ENCODE results near the gene SPEG. TPM values are rescaled to one million over a fixed set of nuclear protein-coding genes. Genes with fewer than 3 reads are reported as not detected.

SPEG gene
- total and polyA plus RNA-seq, 2 experiments from 2014 or later: 12.6 to 32.4 TPM

GRCh38 chr2:219443697-219444023, 9.0 kb downstream of the SPEG start (continued):
- no peak for TF ChIP-seq ZNF462 (CRISPR knock-in tag; IDR thresholded peaks at IDR 0.05)
- no peak for TF ChIP-seq REST (IDR thresholded peaks at IDR 0.05; ENCODE audit: unreplicated experiment)
- no peak for TF ChIP-seq EZH2phosphoT487 (IDR thresholded peaks at IDR 0.05; ENCODE audit: unreplicated experiment)

GRCh38 chr2:219444566-219445091, 10.0 kb downstream of the SPEG start:
- H4K20me1 ChIP-seq (replicated peaks; ENCODE audit: insufficient read depth): no peaks in the 10 kb centered on the region; the same call in 1 of the 2 replicates
- no peak overlapping the region for H3K27ac Mint-ChIP-seq
- H3K27ac ChIP-seq (ENCODE audit: low read depth): no peak overlapping the region
- peaks cover 41% of the 10 kb centered on the region for H3K27me3 Mint-ChIP-seq (ENCODE audit: insufficient read depth, low read depth, poor library complexity)
- no peak for DNase-seq (ENCODE audit: low spot score)
- H3K4me2 ChIP-seq: no peak overlapping the region
- peaks cover 59% of the 10 kb centered on the region for H3K27me3 ChIP-seq (ENCODE audit: insufficient read depth)
- no peaks in the 10 kb centered on the region for H3F3A ChIP-seq (replicated peaks; ENCODE audit: low read depth)
- peaks cover under 1% of the 10 kb centered on the region; the same call in 1 of the 3 replicates for H3K36me3 Mint-ChIP-seq (ENCODE audit: low read depth)
- no peak for ATAC-seq
- H2AFZ ChIP-seq: no peak overlapping the region
- H3K4me1 Mint-ChIP-seq: peaks cover 37% of the 10 kb centered on the region
- H3K4me3 Mint-ChIP-seq: no peak overlapping the region
- H3K79me2 ChIP-seq (replicated peaks; ENCODE audit: insufficient read depth): no peaks in the 10 kb centered on the region
- no peaks in the 10 kb centered on the region for H3K9me3 Mint-ChIP-seq
- no peak overlapping the region for H3K4me3 ChIP-seq
- H3K9me2 ChIP-seq (ENCODE audit: insufficient read depth): no peaks in the 10 kb centered on the region
- no peaks in the 10 kb centered on the region for H3K36me3 ChIP-seq (ENCODE audit: insufficient read depth)
- H3K4me1 ChIP-seq (ENCODE audit: insufficient read depth): peaks cover 28% of the 10 kb centered on the region
- TF ChIP-seq EZH2phosphoT487 (IDR thresholded peaks at IDR 0.05; ENCODE audit: unreplicated experiment) (no peak), POLR2AphosphoS5 (IDR thresholded peaks at IDR 0.05; ENCODE audit: low read depth) (no peak), ZNF331 (CRISPR knock-in tag; IDR thresholded peaks at IDR 0.05; ENCODE audit: low read depth) (no peak), CREB1 (CRISPR knock-in tag; IDR thresholded peaks at IDR 0.05; ENCODE audit: low read depth) (no peak)

Data from GM23338 (cell line).